ENCODE measurements around the gene DTX3L.

DNA sequence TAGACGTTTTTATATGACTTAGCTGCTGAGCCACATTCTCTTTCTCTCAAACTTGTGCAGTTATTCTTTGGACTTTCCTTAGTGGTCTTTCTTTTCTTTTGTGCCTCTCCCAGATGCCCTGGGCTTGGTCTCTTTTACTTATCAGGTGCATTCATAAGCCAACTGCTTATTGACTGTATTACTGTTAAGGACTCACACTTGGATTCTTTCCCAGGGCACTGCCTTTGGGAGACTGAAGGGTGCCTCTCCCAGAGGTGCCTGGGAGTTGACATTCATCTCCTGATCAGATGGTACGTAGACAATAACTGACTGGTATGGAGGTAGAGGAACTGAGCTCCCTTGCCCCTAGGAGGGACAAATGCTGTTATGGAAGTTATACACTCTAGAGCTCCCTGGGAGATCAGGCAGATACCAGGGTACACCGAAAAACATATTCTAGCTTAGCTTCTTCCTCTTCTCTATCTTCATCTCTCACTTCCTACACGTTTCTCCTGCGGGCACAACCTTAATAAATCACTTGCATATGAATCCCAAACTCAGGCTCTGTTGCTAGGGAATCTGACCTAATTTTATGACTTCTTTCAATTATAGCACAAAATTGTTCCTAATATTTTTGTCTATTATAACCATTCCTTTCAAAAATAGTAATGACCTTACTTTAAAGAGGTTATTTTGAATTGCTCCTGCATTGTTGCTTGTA is 38.0 kb downstream of the DTX3L start:
- TF ChIP-seq, protein P1, sequence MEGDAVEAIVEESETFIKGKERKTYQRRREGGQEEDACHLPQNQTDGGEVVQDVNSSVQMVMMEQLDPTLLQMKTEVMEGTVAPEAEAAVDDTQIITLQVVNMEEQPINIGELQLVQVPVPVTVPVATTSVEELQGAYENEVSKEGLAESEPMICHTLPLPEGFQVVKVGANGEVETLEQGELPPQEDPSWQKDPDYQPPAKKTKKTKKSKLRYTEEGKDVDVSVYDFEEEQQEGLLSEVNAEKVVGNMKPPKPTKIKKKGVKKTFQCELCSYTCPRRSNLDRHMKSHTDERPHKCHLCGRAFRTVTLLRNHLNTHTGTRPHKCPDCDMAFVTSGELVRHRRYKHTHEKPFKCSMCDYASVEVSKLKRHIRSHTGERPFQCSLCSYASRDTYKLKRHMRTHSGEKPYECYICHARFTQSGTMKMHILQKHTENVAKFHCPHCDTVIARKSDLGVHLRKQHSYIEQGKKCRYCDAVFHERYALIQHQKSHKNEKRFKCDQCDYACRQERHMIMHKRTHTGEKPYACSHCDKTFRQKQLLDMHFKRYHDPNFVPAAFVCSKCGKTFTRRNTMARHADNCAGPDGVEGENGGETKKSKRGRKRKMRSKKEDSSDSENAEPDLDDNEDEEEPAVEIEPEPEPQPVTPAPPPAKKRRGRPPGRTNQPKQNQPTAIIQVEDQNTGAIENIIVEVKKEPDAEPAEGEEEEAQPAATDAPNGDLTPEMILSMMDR (conservative IDR thresholded peaks at IDR 0.05) = no peak
- TF ChIP-seq ZFX (IDR thresholded peaks at IDR 0.05) = no peak

All from C4-2B (cell line).